HEK293T (cell line): ENCODE data around the gene CCR7.

Experiments used
- CTCF ChIA-PET: fragments of 350-600 bp; formaldehyde crosslinking; extraction: SDS; loops from one replicate; lab custom pipeline; 2021; ENCODE audit warnings: antibody characterized with exemption, inconsistent platforms; lab: Yijun Ruan, JAX
- POLR2A ChIA-PET: fragments of 350-600 bp; formaldehyde crosslinking; extraction: SDS; loops from one replicate; lab custom pipeline; 2020; ENCODE audit warnings: antibody characterized with exemption, inconsistent platforms; lab: Yijun Ruan, JAX
- DNase-seq: peaks from one replicate; pipeline ENCODE4 v3.0.0; 2012; ENCODE audit warnings: mixed read lengths; ENCODE audit errors: extremely low spot score
- ARNT ChIP-seq: fragments of 450-650 bp; IDR thresholded peaks from 2 replicates; pipeline ENCODE4 v1.6.1; 2017; ENCODE audit warnings: mild to moderate bottlenecking
- BHLHE40 ChIP-seq: fragments of 450-650 bp; IDR thresholded peaks from 2 replicates; pipeline ENCODE4 v1.6.1; 2016; ENCODE audit warnings: mild to moderate bottlenecking, moderate library complexity, borderline replicate concordance
- CTBP1 ChIP-seq: fragments of 450-650 bp; IDR thresholded peaks from 2 replicates; pipeline ENCODE4 v1.6.1; 2016; ENCODE audit warnings: borderline replicate concordance
- ELF4 ChIP-seq: fragments of 450-650 bp; IDR thresholded peaks from 2 replicates; pipeline ENCODE4 v1.6.1; 2017; ENCODE audit warnings: antibody characterized with exemption
- FOXA1 ChIP-seq: fragments of 450-650 bp; IDR thresholded peaks from 2 replicates; pipeline ENCODE4 v1.6.1; 2016; ENCODE audit warnings: mild to moderate bottlenecking
- FOXK2 ChIP-seq: fragments of 450-650 bp; IDR thresholded peaks from 2 replicates; pipeline ENCODE4 v1.6.1; 2016; ENCODE audit warnings: mild to moderate bottlenecking
- FOXM1 ChIP-seq: fragments of 450-650 bp; IDR thresholded peaks from 2 replicates; pipeline ENCODE4 v1.6.1; 2017; ENCODE audit warnings: mild to moderate bottlenecking, borderline replicate concordance
- HDGF ChIP-seq: fragments of 450-650 bp; IDR thresholded peaks from 2 replicates; pipeline ENCODE4 v1.6.1; 2017; ENCODE audit warnings: antibody characterized with exemption, borderline replicate concordance
- L3MBTL2 ChIP-seq: fragments of 450-650 bp; conservative IDR thresholded peaks from 2 replicates; pipeline ENCODE4 v1.6.1; 2016; ENCODE audit warnings: mild to moderate bottlenecking
- LEF1 ChIP-seq: fragments of 450-650 bp; IDR thresholded peaks from 2 replicates; pipeline ENCODE4 v1.6.1; 2017; ENCODE audit warnings: mild to moderate bottlenecking, borderline replicate concordance
- NFRKB ChIP-seq: fragments of 450-650 bp; IDR thresholded peaks from 2 replicates; pipeline ENCODE4 v1.6.1; 2016; ENCODE audit warnings: mild to moderate bottlenecking, moderate library complexity
- PKNOX1 ChIP-seq: fragments of 450-650 bp; IDR thresholded peaks from 2 replicates; pipeline ENCODE4 v1.6.1; 2016
- SP1 ChIP-seq: fragments of 450-650 bp; IDR thresholded peaks from 2 replicates; pipeline ENCODE4 v1.6.1; 2017
- SUZ12 ChIP-seq: fragments of 450-650 bp; IDR thresholded peaks from 2 replicates; pipeline ENCODE4 v1.6.1; 2016; ENCODE audit warnings: mild to moderate bottlenecking
- TARDBP ChIP-seq: fragments of 450-650 bp; IDR thresholded peaks from 2 replicates; pipeline ENCODE4 v1.6.1; 2016
- ZNF384 ChIP-seq: fragments of 450-650 bp; IDR thresholded peaks from 2 replicates; pipeline ENCODE4 v1.6.1; 2016

The CCR7 gene

DNA sequence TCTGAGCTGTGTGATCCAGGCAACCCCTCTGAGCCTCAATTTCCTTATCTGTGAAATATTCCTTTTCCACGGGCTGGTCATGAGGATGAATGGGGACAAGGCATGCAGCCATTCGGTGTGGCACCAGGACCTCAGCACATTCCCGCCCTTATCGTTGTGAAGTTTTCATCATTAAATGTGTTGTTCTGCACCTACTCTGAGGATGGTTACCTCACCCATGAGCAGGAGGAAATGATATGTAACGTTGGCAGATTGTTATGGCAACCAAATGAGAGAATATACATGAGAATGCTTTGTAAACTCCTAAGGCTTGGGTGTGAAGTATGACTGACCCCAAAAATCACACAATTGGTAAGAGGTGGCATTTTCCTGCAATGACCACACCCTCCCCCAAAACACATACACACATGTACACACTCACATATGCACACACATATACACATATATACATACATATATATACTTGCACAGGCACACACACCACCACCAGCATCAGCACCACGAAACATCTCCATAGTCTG lies 42.8 kb upstream of the CCR7 start:
- ChIA-PET POLR2A (no interaction called here), CTCF (no interaction called here)
- no peak for DNase-seq
- TF ChIP-seq SP1 (no peak), ZNF384 (no peak), TARDBP (no peak), FOXK2 (no peak), LEF1 (no peak), SUZ12 (no peak)

GRCh38 chr17:40607641-40608040 lies 42.4 kb upstream of the CCR7 start:
- ChIA-PET POLR2A (no interaction called here), CTCF (no interaction called here)
- TF ChIP-seq NFRKB (no peak), BHLHE40 (no peak), FOXK2 (no peak), HDGF (no peak), ELF4 (no peak), ZNF384 (no peak), PKNOX1 (no peak), CTBP1 (no peak), LEF1 (no peak), ARNT (no peak), TARDBP (no peak)
- DNase-seq: no peak

GRCh38 chr17:40606548-40607353 lies 41.5 kb upstream of the CCR7 start:
- ChIA-PET POLR2A (no interaction called here), CTCF (no interaction called here)
- no peak for DNase-seq
- no peak for TF ChIP-seq HDGF
- no peak for TF ChIP-seq BHLHE40
- no peak for TF ChIP-seq ELF4
- no peak for TF ChIP-seq FOXA1
- TF ChIP-seq CTBP1: no peak
- no peak for TF ChIP-seq ZNF384
- no peak for TF ChIP-seq SP1
- TF ChIP-seq FOXM1: no peak
- TF ChIP-seq SUZ12: no peak
- TF ChIP-seq ARNT: no peak
- TF ChIP-seq FOXK2: no peak
- no peak for TF ChIP-seq LEF1
- TF ChIP-seq L3MBTL2: no peak
- no peak for TF ChIP-seq PKNOX1
- TF ChIP-seq NFRKB: no peak

DNA sequence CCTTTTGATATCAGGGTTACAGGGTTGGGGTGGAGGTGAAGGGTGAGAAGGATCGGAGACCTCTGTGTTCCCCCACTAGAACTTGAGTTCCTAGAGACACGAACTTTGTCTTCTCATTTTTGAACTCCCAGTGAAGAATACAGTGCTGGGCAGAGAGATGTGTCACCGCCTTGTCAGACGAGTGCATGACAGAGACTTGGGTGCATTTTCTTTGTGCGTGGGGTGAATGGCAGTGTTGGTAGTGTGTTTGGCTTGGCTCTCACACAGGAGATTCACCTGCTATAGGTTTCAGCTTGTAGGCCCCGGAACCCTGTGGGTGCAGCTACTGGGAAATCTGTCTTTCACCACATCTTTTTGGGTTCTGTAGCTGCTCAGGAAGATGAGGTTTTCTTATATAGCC lies 40.0 kb upstream of the CCR7 start:
- ChIA-PET POLR2A (no interaction called here), CTCF (no interaction called here)
- DNase-seq: no peak
- no peak for TF ChIP-seq HDGF
- TF ChIP-seq PKNOX1: no peak
- TF ChIP-seq FOXA1: no peak
- TF ChIP-seq ZNF384: no peak
- no peak for TF ChIP-seq CTBP1
- TF ChIP-seq ARNT: no peak
- TF ChIP-seq SUZ12: no peak
- no peak for TF ChIP-seq L3MBTL2
- TF ChIP-seq FOXM1: no peak
- no peak for TF ChIP-seq NFRKB
- TF ChIP-seq TARDBP: no peak
- TF ChIP-seq SP1: no peak
- no peak for TF ChIP-seq ELF4
- TF ChIP-seq BHLHE40: no peak
- no peak for TF ChIP-seq FOXK2
- TF ChIP-seq LEF1: no peak

DNA sequence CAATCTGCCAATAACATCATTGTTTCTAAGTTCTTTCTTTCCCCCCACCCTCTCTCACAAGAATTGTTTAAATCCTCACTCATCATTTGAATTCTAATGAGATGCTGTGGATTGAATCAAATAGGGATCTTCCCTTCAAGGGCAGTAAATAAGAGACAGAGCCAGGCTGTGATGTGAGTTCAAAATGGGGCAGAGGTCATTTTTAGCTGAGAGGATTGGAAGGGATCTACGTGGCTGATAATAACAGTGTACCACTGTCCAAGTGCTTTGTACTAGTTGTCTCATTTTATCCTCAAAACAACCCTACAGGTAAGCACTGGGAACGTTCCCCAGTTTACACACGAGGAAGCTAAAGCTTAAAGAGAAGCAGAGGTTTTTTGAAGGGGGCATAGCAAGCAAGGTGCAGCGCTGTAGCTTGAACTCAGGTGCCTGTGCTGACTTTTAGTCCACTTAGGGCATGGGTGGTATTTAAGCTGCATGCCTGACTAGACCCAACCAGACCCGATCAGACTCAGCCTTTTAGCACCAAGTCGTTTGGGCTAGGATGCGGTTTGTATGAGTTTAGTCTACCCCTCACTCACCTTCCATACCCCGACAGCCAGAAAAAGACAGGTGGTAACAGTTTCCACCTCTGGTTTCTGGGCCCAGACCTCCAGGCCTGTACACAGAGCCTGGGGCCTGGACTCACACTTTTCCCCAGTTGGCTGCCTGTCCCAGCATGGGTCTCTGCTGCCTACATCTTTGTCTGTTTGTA lies 39.2 kb upstream of the CCR7 start:
- DNase-seq: no peak
- CTCF ChIA-PET: interaction anchor here (0.5 to 1.6 kb wide), 2 partner anchors 11 to 71 kb away, joined by 3 to 5 read pairs; no protein-coding TSS in a partner anchor
- POLR2A ChIA-PET: no interaction called here
- TF ChIP-seq FOXA1 (no peak), ELF4 (no peak), HDGF (no peak), NFRKB (no peak), SUZ12 (no peak), FOXK2 (no peak), ARNT (no peak), FOXM1 (no peak), L3MBTL2 (no peak), TARDBP (no peak), PKNOX1 (no peak), BHLHE40 (no peak), SP1 (no peak)
